GM19463 (cell line): ENCODE data around the gene SLC33A1.
A peak's percentile ranks its signal among the peaks of the same experiment; 100 is the strongest.
"Not testable (repeated sequence)": the region's sequence is repeated elsewhere in the genome, so short reads cannot be mapped to it uniquely, and the experiment has no call there.

Source experiments
- ATAC-seq: cut with Tn5 transposase; IDR thresholded peaks from one replicate; pipeline ENCODE4 v1.9.1; 2021; ENCODE audit warnings: mild to moderate bottlenecking, moderate library complexity; ENCODE audit not compliant: unreplicated experiment

The SLC33A1 gene

DNA sequence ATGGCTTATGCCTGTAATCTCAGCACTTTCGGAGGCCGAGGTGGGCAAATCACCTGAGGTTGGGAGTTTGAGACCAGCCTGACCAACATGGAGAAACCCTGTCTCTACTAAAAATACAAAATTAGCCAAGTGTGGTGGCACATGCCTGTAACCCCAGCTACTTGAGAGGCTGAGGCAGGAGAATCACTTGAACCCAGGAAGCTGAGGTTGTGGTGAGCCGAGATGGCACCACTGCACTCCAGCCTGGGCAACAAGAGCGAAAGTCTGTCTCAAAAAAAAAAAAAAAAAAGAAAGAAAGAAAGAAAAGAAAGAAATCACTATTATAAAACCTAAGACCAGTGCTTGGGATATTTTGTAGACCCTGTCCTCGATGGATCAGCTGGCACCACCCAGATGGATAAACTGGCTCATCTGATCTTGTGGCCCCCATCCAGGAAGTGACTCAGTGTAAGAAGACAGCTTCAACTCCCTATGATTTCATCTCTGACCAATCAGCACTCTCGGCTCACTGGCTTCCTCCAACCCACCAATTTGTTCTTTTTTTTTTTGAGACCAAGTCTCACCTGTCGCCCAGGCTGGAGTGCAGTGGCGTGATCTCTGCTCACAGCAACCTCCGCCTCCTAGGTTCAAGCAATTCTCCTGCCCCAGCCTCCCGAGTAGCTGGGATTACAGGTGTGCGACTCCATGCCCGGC, 8.2 kb upstream of the SLC33A1 start:
- ATAC-seq = not testable (repeated sequence)

DNA sequence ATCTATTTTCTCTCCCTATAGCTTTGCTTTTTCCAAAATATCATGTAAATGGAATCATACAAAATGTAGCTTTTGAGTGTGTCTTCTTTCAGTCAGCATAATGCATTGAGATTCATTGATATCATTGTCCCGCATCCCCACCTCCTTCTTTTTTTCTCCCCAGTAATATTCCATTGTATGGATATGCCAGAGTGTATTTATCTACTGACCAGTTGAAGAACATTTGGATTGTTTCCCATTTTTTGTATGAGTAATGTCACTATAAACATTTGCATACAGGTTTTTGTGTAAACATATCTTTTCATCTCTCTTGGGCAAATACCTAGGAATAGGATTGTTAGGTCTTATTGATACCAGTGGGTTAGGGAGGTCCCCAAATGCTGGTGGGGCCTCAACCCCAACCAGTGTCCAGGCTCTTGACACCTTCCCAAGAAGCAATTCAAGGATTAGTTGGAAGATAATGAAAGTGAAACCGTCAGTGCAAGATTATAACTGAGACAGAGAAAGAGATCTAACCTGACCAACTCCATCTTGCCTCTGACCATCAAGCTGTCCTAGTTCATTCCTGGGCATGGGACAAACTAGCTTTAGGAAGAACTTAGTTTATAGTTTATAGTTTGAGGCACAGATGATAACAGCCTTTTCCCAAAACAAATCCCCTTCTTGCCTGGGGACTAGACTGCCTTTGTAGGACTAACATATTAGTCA, 7.4 kb upstream of the SLC33A1 start:
- ATAC-seq = no peak

DNA sequence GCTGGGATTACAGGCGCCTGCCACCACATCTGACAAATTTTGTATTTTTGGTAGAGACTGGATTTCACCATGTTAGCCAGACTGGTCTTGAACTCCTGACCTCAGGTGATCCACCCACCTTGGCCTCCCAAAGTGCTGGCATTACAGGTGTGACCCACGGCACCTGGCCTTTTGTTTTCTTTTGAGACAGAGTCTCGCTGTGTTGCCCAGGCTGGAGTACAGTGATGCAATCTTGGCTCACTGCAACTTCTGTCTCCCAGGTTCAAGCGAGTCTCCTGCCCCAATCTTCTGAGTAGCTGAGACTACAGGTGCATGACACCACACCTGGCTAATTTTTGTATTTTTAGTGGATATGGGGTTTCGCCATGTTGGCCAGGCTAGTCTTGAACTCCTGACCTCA, 6.2 kb upstream of the SLC33A1 start:
- not testable (repeated sequence) for ATAC-seq

DNA sequence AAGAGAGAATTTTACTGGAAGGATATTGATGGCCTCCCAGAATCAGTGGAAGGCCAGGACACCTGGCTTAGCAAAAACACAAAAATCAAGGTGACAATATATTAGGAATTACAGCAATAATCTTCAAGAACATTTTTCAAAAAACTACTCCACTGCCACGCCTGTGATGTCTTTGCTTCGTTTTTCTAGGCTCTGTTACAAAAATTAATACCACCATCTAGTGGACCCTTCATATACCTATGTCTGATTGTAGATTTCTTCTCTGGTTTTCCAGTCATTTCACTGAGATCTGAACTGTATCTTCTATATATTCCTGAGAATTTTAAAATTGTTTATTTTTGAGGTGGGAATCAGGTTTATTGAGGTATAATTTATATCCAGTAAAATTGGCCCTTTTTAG, 5.6 kb upstream of the SLC33A1 start:
- ATAC-seq = no peak

DNA sequence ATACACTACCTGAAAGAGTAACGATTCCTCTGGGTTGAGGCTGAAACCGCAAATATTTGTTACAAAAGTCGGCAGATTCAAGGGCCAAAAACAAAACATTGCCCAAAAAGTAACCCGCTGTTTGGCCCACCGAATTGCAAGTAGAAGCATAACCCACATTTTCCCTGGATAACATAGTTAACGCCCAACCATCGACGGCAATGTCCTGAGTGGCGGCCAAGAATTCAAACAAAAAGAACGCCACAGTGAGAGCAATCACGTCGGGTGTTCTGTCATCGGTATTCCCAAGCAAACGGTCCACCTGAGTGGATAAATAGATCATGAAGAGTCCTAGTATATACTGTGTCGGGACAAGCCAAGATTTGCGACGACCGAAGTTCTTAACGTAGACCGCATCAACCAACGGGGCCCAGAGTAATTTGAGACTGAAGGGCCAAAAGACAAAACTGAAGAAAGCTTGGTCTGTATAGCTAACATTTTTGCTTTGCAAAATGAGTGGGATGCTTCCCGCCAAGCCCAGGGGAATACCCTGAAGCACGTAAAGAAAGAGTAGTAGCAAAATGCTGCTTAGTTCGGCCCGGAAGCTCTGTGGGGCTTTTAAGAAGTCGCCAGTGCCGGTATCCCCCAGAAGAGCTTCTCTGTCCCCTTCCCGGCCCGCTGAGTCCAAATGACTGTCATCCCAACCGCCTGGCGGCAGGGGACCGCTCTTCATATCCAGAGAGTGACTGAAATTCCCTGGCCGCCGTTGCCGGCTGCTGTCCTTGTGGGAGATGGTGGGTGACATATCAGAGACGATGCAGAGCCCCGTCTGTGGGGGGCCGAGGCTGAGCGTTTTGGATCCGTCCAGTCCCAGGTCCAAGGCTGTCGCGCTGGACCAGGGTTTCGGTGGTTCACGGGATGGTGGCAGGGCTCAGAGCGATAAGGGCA, 750 bp downstream of the SLC33A1 start:
- peak; percentile 1 for ATAC-seq

DNA sequence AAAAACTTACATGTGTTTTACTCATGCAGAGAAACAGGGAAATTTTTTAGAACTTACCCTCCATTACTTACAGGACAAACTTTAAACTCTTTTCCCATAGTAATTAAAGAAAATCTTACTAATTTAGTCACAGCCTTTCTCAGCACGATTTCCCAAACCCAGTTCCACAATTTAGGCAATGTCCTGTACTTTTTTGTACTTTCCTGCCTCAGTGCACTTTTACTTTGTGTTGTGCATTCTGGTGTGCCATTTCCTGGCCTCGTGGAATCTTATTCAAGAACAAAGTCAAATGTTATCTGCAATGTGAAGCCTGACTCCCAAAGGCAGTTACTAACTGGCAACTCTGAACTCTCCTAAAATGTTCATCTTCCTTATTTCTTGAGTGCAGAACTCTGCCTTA, 1.9 kb downstream of the SLC33A1 start:
- no peak for ATAC-seq

DNA sequence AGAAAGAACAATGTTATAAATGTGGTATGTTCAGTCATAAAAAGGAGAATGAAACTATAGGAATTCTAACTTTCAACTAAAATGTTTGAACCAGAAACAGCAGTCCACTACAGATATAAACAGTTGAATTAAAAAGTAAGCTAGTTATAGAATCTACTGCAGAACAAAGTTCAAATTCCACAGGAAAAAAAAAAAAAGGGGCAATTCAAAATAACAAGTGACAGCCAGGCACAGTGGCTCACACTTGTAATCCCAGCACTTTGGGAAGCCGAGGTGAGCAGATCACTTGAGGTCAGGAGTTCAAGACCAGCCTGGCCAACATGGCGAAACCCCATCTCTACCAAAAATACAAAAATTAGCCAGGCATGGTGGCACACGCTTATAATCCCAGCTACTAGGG, 4.8 kb downstream of the SLC33A1 start:
- ATAC-seq = not testable (repeated sequence)

DNA sequence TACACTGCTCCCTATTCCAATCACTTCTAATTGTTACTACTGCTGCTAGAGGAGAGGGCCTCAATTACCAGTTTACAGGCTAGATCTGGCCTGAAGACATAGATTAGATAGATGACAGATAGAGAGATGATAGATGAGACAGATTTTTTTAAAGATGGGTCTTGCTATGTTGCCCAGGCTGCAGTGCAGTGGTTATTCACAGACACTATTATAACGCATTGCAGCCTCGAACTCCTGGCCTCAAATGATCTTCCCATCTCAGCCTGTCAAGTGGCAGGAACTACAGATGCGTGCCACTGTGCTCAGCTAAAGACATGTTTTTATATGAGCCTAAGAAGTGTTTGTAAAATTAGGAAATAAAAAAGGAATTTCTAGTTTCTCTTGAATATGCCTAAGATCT, 6.2 kb downstream of the SLC33A1 start:
- no peak for ATAC-seq

DNA sequence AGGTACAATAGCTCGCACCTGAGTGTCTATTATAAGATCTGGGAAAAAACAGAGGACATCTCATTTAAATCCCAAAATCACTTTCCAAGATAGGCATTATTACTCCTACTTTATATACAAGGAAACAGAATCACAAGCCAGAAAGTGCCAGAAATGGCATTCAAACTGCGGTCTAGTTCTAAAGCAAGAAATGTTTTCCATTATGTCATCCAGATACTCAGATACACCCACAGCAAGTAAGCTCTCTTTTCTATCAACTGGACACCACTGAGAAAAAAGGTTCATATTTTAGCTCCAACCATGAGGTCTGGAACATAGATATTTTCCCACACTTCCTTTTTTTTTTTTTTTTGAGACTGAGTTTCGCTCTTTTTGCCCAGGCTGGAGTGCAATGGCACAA, 8.1 kb downstream of the SLC33A1 start:
- ATAC-seq = no peak

DNA sequence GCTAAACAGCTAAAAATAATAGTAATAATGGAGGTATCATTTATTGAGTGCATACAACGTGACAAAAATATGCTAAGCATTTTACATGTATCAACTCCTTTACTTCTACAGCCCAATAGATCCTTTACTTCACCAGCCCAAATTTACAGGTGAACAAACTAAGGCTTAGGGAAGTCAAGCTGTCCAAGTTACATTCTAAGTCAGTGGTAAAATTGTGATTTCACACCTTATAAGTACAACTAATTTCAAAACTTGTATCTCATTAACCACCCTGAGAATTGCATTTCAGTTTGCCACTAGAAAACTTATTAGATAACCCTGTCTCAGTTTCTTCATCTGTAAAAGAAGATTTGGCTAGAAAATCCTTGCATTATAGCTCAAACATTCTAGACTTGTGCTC, 10.7 kb downstream of the SLC33A1 start:
- ATAC-seq = peak; percentile 60

DNA sequence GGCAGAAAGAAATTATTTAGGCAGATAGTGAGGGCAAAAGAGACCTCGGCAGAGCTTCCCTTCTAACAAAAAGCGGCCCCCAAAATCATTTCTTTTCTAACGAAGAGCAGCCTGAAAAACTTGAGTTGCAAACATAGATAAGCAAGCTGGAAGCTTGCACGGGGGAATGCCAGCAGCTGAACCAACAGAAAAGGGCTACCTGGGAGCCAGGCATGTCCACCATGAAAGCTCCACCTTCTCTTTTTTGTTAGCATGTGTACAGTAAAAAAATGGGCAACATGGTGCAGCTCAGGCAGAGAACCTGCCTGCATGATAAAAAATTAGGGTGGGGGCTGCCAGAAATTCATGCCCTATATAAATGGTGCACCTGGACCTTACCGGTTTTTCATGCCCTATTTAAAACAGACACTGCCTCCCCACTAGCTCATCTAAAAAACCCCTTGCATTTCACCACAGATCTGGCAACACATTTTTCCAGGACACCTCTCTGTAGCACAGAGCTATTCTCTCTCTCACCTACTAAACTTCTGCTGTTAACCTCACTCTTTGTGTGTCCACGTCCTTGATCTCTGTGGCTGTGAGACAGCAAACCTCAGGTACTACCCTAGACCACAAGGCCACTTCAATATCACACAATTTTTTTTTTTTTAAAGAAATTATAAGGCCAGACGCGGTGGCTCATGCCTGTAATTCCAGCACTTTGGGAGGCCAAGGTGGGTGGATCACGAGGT, 18.7 kb downstream of the SLC33A1 start:
- no peak for ATAC-seq

DNA sequence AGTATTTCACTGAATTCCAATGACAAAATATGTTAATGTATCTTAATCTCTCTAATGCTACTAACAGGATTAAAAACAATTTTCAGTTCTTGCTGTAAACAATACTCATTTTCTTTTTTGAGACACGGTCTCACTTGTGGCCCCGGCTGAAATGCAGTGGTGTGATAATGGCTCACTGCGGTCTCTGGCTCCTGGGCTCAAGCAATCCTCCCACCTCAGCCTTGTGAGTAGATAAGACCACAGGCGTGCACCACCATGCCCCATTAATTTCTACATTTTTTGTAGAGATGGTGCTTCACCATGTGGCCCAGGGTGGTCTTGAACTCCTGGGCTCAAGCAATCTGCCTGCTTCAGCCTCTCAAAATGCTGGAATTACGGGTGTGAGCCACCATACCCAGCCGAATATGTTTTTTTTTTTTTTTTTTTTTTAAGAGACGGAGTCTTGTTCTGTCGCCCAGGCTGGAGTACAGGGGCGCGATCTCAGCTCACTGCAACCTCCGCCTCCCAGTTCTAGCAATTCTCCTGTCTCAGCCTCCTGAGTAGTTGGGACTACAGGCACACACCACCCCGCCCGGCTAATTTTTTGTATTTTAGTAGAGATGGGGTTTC, 25.6 kb downstream of the SLC33A1 start:
- not testable (repeated sequence) for ATAC-seq

DNA sequence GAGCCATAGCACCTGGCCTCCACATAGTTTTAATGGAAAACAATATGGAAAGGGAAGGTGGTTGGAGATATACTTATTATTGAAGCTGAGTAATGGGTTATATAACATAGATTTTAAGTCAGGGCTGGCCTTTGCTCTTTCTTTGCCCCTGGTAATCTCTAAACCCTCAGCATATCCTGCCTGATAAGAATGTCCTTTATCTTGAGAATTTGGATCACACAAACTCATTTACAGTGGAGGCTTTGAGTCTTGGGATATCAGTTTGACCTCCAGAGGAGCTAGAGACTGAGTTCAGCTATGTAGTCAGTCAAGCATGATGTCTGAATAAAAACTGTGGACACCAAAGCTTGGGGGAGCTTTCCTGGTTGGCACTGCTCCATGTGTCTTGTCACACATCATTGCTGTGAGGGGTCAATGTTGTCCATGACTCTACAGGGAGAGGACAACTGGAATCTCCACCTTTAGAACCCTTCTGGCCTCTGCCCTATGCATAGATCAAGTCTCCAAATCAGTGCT, 39.1 kb downstream of the SLC33A1 start:
- no peak for ATAC-seq

DNA sequence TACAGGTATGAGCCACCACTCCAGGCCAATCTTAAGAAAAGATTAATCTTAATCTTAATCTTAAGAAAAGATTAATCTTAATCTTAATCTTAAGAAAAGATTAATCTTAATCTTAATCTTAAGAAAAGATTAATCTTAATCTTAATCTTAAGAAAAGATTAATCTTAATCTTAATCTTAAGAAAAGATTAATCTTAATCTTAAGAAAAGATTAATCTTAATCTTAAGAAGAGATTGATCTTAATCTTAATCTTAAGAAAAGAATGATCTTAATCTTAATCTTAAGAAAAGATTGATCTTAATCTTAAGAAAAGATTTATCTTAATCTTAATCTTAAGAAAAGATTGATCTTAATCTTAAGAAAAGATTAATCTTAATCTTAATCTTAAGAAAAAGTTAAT, 41.0 kb downstream of the SLC33A1 start:
- not testable (repeated sequence) for ATAC-seq

DNA sequence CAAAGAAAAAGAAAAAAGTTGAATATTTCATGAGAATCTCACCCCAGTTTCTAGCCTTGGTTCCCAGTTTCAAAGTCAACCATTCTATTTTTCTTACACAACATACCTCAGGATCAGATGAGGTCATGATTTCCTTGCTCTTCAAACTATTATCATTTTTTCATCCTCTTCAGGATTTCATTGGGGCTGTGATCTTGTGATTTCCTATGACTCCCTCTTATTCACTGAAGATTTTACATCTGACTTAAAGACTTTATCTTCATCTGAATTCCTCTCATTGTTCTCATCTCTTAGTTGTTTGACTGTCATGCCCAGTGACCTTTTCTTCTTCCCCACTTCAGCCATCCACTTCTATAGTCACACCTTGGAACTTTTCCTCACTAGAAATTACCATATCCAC, 45.0 kb downstream of the SLC33A1 start:
- no peak for ATAC-seq

DNA sequence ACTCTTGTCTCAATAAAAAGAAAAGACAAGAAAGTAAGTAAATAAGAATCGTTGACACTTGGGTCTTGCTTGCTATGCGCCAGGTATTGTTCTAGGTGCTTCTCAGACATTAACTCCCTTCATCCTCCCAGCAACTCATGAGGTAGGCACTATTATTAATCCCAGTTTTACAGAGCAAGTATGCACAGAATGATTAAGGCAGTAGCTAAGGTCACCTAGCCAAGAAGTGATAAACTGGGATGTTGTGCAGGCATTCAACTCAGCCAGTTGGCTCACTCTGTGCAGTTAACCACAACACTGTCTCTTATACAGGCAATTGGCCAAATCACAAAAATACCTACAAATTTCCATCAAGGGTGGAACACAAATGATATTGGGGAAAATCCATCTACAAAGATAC, 46.4 kb downstream of the SLC33A1 start:
- ATAC-seq = no peak

DNA sequence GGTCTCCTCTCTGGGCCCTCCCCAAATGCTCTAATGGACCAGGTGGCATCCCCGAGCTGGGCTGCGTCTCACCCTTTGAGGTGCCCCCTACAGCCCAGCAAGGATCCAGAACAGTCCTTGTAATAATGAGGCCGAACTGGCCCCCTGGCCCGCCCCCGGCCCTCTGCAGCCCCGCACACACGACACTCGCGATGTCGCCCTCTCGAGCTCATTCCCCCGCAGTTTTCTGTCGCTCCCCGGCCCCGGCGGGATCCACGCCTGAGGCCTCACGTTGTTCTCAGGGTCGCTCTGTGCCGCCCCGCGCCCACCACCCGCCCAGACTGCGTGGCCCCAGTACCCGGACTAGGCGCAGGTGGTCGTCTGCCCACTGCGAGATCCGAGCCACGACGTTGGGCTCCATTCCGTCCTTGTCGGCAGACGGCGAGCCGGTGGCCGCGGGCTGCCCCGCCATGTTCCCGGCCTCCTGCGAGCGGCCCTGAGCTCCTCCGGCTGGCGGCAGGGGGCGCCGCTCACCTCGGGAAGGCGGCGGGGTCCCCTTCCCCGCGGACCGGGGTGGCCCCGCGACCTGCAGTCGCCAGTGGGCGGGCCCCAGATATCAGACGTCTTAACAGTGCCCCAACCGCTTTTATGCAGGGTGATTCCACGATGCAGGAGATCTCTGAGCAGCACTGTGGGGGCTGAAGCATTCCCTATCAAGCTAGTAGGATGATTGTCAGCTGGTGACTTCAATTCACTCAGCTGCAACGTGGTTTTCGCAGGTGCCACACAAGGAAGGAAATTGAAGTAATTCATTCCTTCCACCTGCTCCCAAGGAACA, 48.2 kb downstream of the SLC33A1 start, which contains the start of gene C3orf33:
Gene C3orf33, minus strand, starts transcription at position 477 of the 817 bp plus-strand sequence. Its CDS starts 26 bp downstream, at position 451.
- ATAC-seq = peak; percentile 97

DNA sequence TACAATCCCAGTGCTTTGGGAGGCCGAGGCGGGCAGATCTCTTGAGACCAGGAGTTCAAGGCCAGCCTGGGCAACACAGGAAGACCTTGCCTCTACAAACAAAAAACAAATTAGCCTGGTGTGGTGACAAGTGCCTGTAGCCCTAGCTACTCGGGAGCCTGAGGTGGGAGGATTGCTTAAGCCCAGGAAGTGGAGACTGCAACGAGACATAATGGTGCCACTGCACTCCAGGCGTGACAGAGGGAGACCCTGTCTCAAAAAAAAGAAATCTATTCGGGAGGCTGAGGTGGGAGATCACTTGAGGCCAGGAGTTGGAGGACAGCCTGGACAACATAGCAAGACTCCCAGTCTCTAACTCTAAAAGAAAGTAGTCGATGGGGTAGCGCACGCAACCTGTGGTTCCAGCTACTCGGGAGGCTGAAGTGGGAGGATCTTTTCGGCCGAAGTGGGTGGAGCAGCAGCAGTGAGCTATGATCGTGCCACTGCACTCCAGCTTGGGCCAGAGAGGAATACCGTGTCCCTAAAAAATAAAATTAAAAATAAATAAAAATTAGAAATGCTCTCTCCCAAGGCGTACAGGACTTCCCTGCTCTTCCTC, 48.9 kb downstream of the SLC33A1 start:
- ATAC-seq = no peak

DNA sequence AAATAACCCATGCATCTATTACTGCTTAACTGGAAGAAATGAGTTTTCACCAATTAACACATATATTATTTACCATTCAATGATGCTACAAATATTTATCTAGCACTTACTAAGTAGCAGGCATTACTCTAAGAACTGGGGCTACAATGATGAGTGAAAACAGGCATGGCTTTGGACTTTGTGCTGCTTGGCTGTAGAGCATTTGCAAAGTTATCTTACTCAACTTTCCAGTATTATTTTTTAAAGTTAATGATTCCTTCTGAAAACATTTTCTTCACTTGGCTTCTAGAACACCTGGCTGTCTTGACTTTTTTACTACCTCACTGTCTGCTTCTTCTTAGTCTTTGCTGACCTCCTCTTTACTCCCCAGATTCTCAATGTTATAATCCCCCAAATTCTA, 49.9 kb downstream of the SLC33A1 start:
- no peak for ATAC-seq
